H9 (cell line): ENCODE measurements around the gene APOBEC3H. TPM values are rescaled to one million over a fixed set of nuclear protein-coding genes. Genes with fewer than 3 reads are reported as not detected.

Experiments used
- DNase-seq: peaks from one replicate; pipeline ENCODE4 v3.0.0-alpha.2; 2017
- H2AFZ ChIP-seq: one replicate; pipeline ENCODE4 v1.6.1; 2013; ENCODE audit warnings: mild to moderate bottlenecking, low read length, control low read depth, moderate library complexity
- H2AK5ac ChIP-seq: 2 replicates; pipeline ENCODE4 v1.6.1; 2013; ENCODE audit warnings: low read length, control low read depth, mixed read lengths; ENCODE audit not compliant: insufficient read length
- H2BK120ac ChIP-seq: one replicate; pipeline ENCODE4 v1.6.1; 2013; ENCODE audit warnings: low read depth, mild to moderate bottlenecking, low read length, control low read depth, inconsistent platforms; ENCODE audit not compliant: poor library complexity, severe bottlenecking
- H2BK12ac ChIP-seq: 2 replicates; pipeline ENCODE4 v1.6.1; 2013; ENCODE audit warnings: low read length, control low read depth, mixed read lengths, low read depth; ENCODE audit not compliant: insufficient read length
- H2BK15ac ChIP-seq: 2 replicates; pipeline ENCODE4 v1.6.1; 2013; ENCODE audit warnings: low read depth, low read length, control low read depth
- H2BK20ac ChIP-seq: one replicate; pipeline ENCODE4 v1.6.1; 2013; ENCODE audit warnings: low read depth, mild to moderate bottlenecking, low read length, control low read depth, inconsistent platforms; ENCODE audit not compliant: poor library complexity, severe bottlenecking
- H2BK5ac ChIP-seq: 2 replicates; pipeline ENCODE4 v1.6.1; 2013; ENCODE audit warnings: low read length, control low read depth, mixed read lengths; ENCODE audit not compliant: insufficient read length
- H3K14ac ChIP-seq: 2 replicates; pipeline ENCODE4 v1.6.1; 2013; ENCODE audit warnings: low read length, control low read depth; ENCODE audit not compliant: insufficient read depth
- H3K18ac ChIP-seq: 2 replicates; pipeline ENCODE4 v1.6.1; 2013; ENCODE audit warnings: low read depth, mild to moderate bottlenecking, mixed read lengths, low read length, control low read depth; ENCODE audit not compliant: insufficient read length
- H3K23ac ChIP-seq: 2 replicates; pipeline ENCODE4 v1.6.1; 2013; ENCODE audit warnings: low read length, control low read depth, mixed read lengths, low read depth; ENCODE audit not compliant: insufficient read length
- H3K23me2 ChIP-seq: 2 replicates; pipeline ENCODE4 v1.6.1; 2013; ENCODE audit warnings: low read depth, mild to moderate bottlenecking, mixed read lengths, low read length, control low read depth; ENCODE audit not compliant: insufficient read length, poor library complexity, severe bottlenecking
- H3K27ac ChIP-seq: 2 replicates; pipeline ENCODE4 v1.5.1; 2013; ENCODE audit warnings: low read length, control low read depth, mixed read lengths, low read depth; ENCODE audit not compliant: insufficient read length
- H3K27me3 ChIP-seq: 2 replicates; pipeline ENCODE4 v1.6.1; 2013; ENCODE audit warnings: low read length, control low read depth, inconsistent platforms; ENCODE audit not compliant: insufficient read depth
- H3K4ac ChIP-seq: 2 replicates; pipeline ENCODE4 v1.6.1; 2013; ENCODE audit warnings: low read depth, mild to moderate bottlenecking, control low read depth, inconsistent platforms, low read length, moderate library complexity
- H3K4me1 ChIP-seq: 2 replicates; pipeline ENCODE4 v1.6.1; 2013; ENCODE audit warnings: low read length, control low read depth, inconsistent platforms; ENCODE audit not compliant: insufficient read depth
- H3K4me2 ChIP-seq: 2 replicates; pipeline ENCODE4 v1.6.1; 2013; ENCODE audit warnings: low read length, control low read depth, mixed read lengths; ENCODE audit not compliant: insufficient read length, insufficient read depth
- H3K56ac ChIP-seq: 2 replicates; pipeline ENCODE4 v1.6.1; 2013; ENCODE audit warnings: low read depth, mild to moderate bottlenecking, mixed read lengths, low read length, control low read depth; ENCODE audit not compliant: insufficient read length
- H3K79me1 ChIP-seq: 2 replicates; pipeline ENCODE4 v1.6.1; 2013; ENCODE audit warnings: low read depth, mild to moderate bottlenecking, moderate library complexity, low read length, control low read depth, inconsistent platforms; ENCODE audit not compliant: insufficient read depth, poor library complexity, severe bottlenecking
- H3K79me2 ChIP-seq: 2 replicates; pipeline ENCODE4 v1.6.1; 2013; ENCODE audit warnings: low read length, control low read depth, inconsistent platforms; ENCODE audit not compliant: insufficient read depth
- H3K9ac ChIP-seq: 2 replicates; pipeline ENCODE4 v1.6.1; 2013; ENCODE audit warnings: low read length, control low read depth, mixed read lengths; ENCODE audit not compliant: insufficient read length; ENCODE audit errors: extremely low read depth
- H3K9me3 ChIP-seq: one replicate; pipeline ENCODE4 v1.6.1; 2013; ENCODE audit warnings: low read depth, low read length, inconsistent platforms; ENCODE audit not compliant: control insufficient read depth
- H3T11ph ChIP-seq: one replicate; pipeline ENCODE4 v1.6.1; 2013; ENCODE audit warnings: mild to moderate bottlenecking, low read length, control low read depth, inconsistent platforms
- H4K20me1 ChIP-seq: one replicate; pipeline ENCODE4 v1.6.1; 2013; ENCODE audit not compliant: control insufficient read depth, insufficient read length, insufficient read depth
- H4K5ac ChIP-seq: 2 replicates; pipeline ENCODE4 v1.6.1; 2013; ENCODE audit warnings: low read depth, mild to moderate bottlenecking, mixed read lengths, low read length, control low read depth; ENCODE audit not compliant: insufficient read length
- H4K8ac ChIP-seq: replicated peaks from 2 replicates; pipeline ENCODE4 v1.6.1; 2013; ENCODE audit warnings: low read length, control low read depth, mixed read lengths, low read depth; ENCODE audit not compliant: insufficient read length
- H4K91ac ChIP-seq: 2 replicates; pipeline ENCODE4 v1.6.1; 2013; ENCODE audit warnings: low read depth, mild to moderate bottlenecking, moderate library complexity, mixed read lengths, low read length, control low read depth; ENCODE audit not compliant: insufficient read length
- H3K27ac Mint-ChIP-seq, 3 experiments: 2 replicates in 2 of 3; 3 replicates in 1 of 3; pipeline ENCODE4 v1.8.0; 2020 to 2021; ENCODE audit warnings: mixed read lengths in 3 of 3, mild to moderate bottlenecking in 1 of 3, moderate library complexity in 1 of 3
- H3K27me3 Mint-ChIP-seq: 2 replicates; pipeline ENCODE4 v1.8.0; 2021; ENCODE audit warnings: low read depth, mild to moderate bottlenecking, moderate library complexity, mixed read lengths
- H3K36me3 Mint-ChIP-seq, 3 experiments: 2 replicates in 2 of 3; 3 replicates in 1 of 3; pipeline ENCODE4 v1.8.0; 2020 to 2021; ENCODE audit warnings: low read depth in 3 of 3, mixed read lengths in 3 of 3; ENCODE audit not compliant: insufficient read depth in 1 of 3
- H3K4me1 Mint-ChIP-seq, 2 experiments: 2 replicates each; pipeline ENCODE4 v1.8.0; 2020; ENCODE audit warnings: mixed read lengths in 2 of 2
- H3K4me3 Mint-ChIP-seq, 2 experiments: 2 replicates in 1 of 2; 3 replicates in 1 of 2; pipeline ENCODE4 v1.8.0; 2020 to 2021; ENCODE audit warnings: mild to moderate bottlenecking in 2 of 2, mixed read lengths in 2 of 2, moderate library complexity in 1 of 2
- H3K9me3 Mint-ChIP-seq, 2 experiments: 2 replicates in 1 of 2; 3 replicates in 1 of 2; pipeline ENCODE4 v1.8.0; 2020; ENCODE audit warnings: mild to moderate bottlenecking in 2 of 2, mixed read lengths in 2 of 2, moderate library complexity in 1 of 2
- CTCF ChIP-seq: fragments of 200-600 bp; sonication (generic); conservative IDR thresholded peaks from 3 replicates; pipeline ENCODE4 v1.8.0; 2021; ENCODE audit warnings: antibody characterized with exemption, mild to moderate bottlenecking
- WGBS: extraction: QIAGEN DNeasy Blood & Tissue Kit; methylation state at CpG from one replicate; pipeline ENCODE4 v1.1.7; 2013; ENCODE audit warnings: missing lambda C conversion rate, low lambda C conversion rate, mixed read lengths; ENCODE audit not compliant: insufficient read length; ENCODE audit errors: extremely low coverage; 5-methylcytosine and 5-hydroxymethylcytosine counted together
- total RNA-seq: library from RNA; stranded (reverse); gene quantifications from 2 replicates; pipeline ENCODE4 v1.2.1, GENCODE V29; 2021

APOBEC3H gene
- total RNA-seq, 1 experiment from 2014 or later: 0.48 TPM

- no CpG with 5 or more reads among the region's 23 CpGs for WGBS
- Histone ChIP-seq H2BK15ac (no peak overlapping the region), H3K4me2 (no peak overlapping the region), H3K9me3 (no peaks in the 10 kb centered on the region), H3K79me2 (0 out of 2 replicates have a peak, but pooled peaks cover 2% of the 10 kb centered on the region), H2BK5ac (no peak overlapping the region), H2BK120ac (no peak overlapping the region), H3K18ac (no peak overlapping the region), H2BK20ac (no peak overlapping the region), H3K14ac (no peak overlapping the region), H4K91ac (no peak overlapping the region), H3K23ac (no peak overlapping the region), H4K20me1 (peaks cover 2% of the 10 kb centered on the region), H3K79me1 (no peaks in the 10 kb centered on the region), H2AFZ (no peak overlapping the region), H3K4ac (no peak overlapping the region), H2AK5ac (no peak overlapping the region), H4K8ac (no peak overlapping the region), H3K56ac (no peak overlapping the region), H4K5ac (no peak overlapping the region), H3K4me1 (peaks cover 4% of the 10 kb centered on the region; the same call in 1 of the 2 replicates), H3K9ac (no peak overlapping the region), H2BK12ac (no peak overlapping the region), H3K27ac (no peak overlapping the region), H3K23me2 (no peaks in the 10 kb centered on the region), H3T11ph (no peak overlapping the region), H3K27me3 (no peaks in the 10 kb centered on the region)
- Mint-ChIP-seq H3K27me3 (peaks cover 13% of the 10 kb centered on the region), H3K4me1 (peaks cover 9 to 26% of the 10 kb centered on the region in 2 experiments), H3K4me3 (no peak overlapping the region), H3K27ac (no peak overlapping the region), H3K9me3 (no peaks in the 10 kb centered on the region; a peak in 1 of 5 replicates), H3K36me3 (no peaks in the 10 kb centered on the region)
- DNase-seq: no peak
- TF ChIP-seq CTCF: no peak
Measured at GRCh38 chr22:39091126-39092081, 5.6 kb upstream of the APOBEC3H start.
